ENCODE measurements around the gene UTS2B. TPM values are rescaled to one million over a fixed set of nuclear protein-coding genes. Genes with fewer than 3 reads are reported as not detected.

UTS2B gene
- total and polyA plus RNA-seq, 9 of the 15 experiments (the other 6 are each of a cell fraction or from before 2014, with no cell fraction given) = 0.06 TPM; not detected in 8

- TF ChIP-seq MNT (conservative IDR thresholded peaks at IDR 0.05) (no peak), ELK3 (CRISPR knock-in tag; IDR thresholded peaks at IDR 0.05) (no peak), SMARCE1 (IDR thresholded peaks at IDR 0.05) (no peak), KDM5B (IDR thresholded peaks at IDR 0.05; ENCODE audit: insufficient replicate concordance, low read depth, low read length) (no peak), FOXK2 (conservative IDR thresholded peaks at IDR 0.05 in 1 of 2, IDR thresholded peaks at IDR 0.05 in 1 of 2; ENCODE audit: low read depth in 2 of 2) (no peak), ZFP30 (CRISPR knock-in tag; IDR thresholded peaks at IDR 0.05; ENCODE audit: borderline replicate concordance) (no peak), GATA2 (CRISPR knock-in tag; IDR thresholded peaks at IDR 0.05) (no peak)
Observed at GRCh38 chr3:191254098-191254873, 76.0 kb downstream of the UTS2B start (continued).

Measured in K562 (cell line).